T-helper 1 cell treated with Interleukin-12 subunit alpha and Interleukin-12 subunit beta and Interleukin-4 antibody, amounts not matched to agents 30 ng/mL and 1 ng/mL, for 36 hours (primary cell): ENCODE measurements around the gene POU6F2. TPM values are rescaled to one million over a fixed set of nuclear protein-coding genes. Genes with fewer than 3 reads are reported as not detected.

ENCODE experiments used
- intact Hi-C: fragments of 100-400 bp; cut with micrococcal nuclease; formaldehyde crosslinking; loops from one replicate; pipeline ENCODE4 v1.15.1; 2024
- total RNA-seq: library from RNA; stranded (reverse); gene quantifications from 2 replicates; pipeline ENCODE4 v1.2.3, GENCODE V29; 2022

POU6F2 gene
- total RNA-seq, 1 donor from 2014 or later, result 0.32 TPM

GRCh38 chr7:39069896-39070881, 92.5 kb downstream of the POU6F2 start:
- intact Hi-C loops, result no loop called here

- intact Hi-C loops, result no loop called here
Observed at GRCh38 chr7:39071116-39071515, 93.4 kb downstream of the POU6F2 start.

GRCh38 chr7:39073432-39073831, 95.7 kb downstream of the POU6F2 start:
- intact Hi-C loops, result no loop called here

GRCh38 chr7:39075210-39075609, 97.5 kb downstream of the POU6F2 start:
- intact Hi-C loops, result no loop called here

- intact Hi-C loops, result no loop called here
Observed at GRCh38 chr7:39083781-39084180, 106.1 kb downstream of the POU6F2 start.

- intact Hi-C loops, result no loop called here
Observed at GRCh38 chr7:39084349-39084748, 106.6 kb downstream of the POU6F2 start.

- intact Hi-C loops, result no loop called here
Observed at GRCh38 chr7:39085189-39085588, 107.5 kb downstream of the POU6F2 start.

- intact Hi-C loops, result no loop called here
Observed at GRCh38 chr7:39085590-39086049, 107.9 kb downstream of the POU6F2 start.

GRCh38 chr7:39086638-39087360, 109.1 kb downstream of the POU6F2 start:
- intact Hi-C loops, result no loop called here

- intact Hi-C loops, result no loop called here
Observed at GRCh38 chr7:39088730-39089593, 111.3 kb downstream of the POU6F2 start.

- intact Hi-C loops, result no loop called here
Observed at GRCh38 chr7:39091145-39091544, 113.4 kb downstream of the POU6F2 start.

GRCh38 chr7:39091774-39092173, 114.1 kb downstream of the POU6F2 start:
- intact Hi-C loops, result no loop called here

- intact Hi-C loops, result no loop called here
Observed at GRCh38 chr7:39094731-39095130, 117.0 kb downstream of the POU6F2 start.

GRCh38 chr7:39095875-39096619, 118.3 kb downstream of the POU6F2 start:
- intact Hi-C loops, result no loop called here

GRCh38 chr7:39098506-39098905, 120.8 kb downstream of the POU6F2 start:
- intact Hi-C loops, result no loop called here

- intact Hi-C loops, result no loop called here
Observed at GRCh38 chr7:39099146-39099545, 121.4 kb downstream of the POU6F2 start.

GRCh38 chr7:39100270-39100669, 122.6 kb downstream of the POU6F2 start:
- intact Hi-C loops, result no loop called here

GRCh38 chr7:39102234-39102633, 124.5 kb downstream of the POU6F2 start:
- intact Hi-C loops, result no loop called here

- intact Hi-C loops, result no loop called here
Observed at GRCh38 chr7:39105720-39106119, 128.0 kb downstream of the POU6F2 start.

- intact Hi-C loops, result no loop called here
Observed at GRCh38 chr7:39125846-39126245, 148.1 kb downstream of the POU6F2 start.

GRCh38 chr7:39127058-39127457, 149.3 kb downstream of the POU6F2 start:
- intact Hi-C loops, result no loop called here
